IPS-15b (cell line): ENCODE measurements around the gene EFNA5.

Source experiments
- H3K27me3 ChIP-seq: one replicate; pipeline ENCODE4 v1.6.1; 2013; ENCODE audit warnings: low read length; ENCODE audit not compliant: control insufficient read depth, insufficient read depth
- H3K36me3 ChIP-seq: one replicate; pipeline ENCODE4 v1.6.1; 2013; ENCODE audit warnings: low read length; ENCODE audit not compliant: control insufficient read depth, insufficient read depth
- H3K4me1 ChIP-seq: one replicate; pipeline ENCODE4 v1.6.1; 2013; ENCODE audit warnings: mild to moderate bottlenecking, low read length; ENCODE audit not compliant: control insufficient read depth, insufficient read depth
- H3K4me3 ChIP-seq: one replicate; pipeline ENCODE4 v1.5.1; 2013; ENCODE audit warnings: low read depth, low read length
- H3K9ac ChIP-seq: one replicate; pipeline ENCODE4 v1.6.1; 2013; ENCODE audit warnings: low read depth, mild to moderate bottlenecking, low read length
- H3K9me3 ChIP-seq: one replicate; pipeline ENCODE4 v1.6.1; 2013; ENCODE audit warnings: mild to moderate bottlenecking, low read length; ENCODE audit not compliant: control insufficient read depth, insufficient read depth

Gene EFNA5

DNA sequence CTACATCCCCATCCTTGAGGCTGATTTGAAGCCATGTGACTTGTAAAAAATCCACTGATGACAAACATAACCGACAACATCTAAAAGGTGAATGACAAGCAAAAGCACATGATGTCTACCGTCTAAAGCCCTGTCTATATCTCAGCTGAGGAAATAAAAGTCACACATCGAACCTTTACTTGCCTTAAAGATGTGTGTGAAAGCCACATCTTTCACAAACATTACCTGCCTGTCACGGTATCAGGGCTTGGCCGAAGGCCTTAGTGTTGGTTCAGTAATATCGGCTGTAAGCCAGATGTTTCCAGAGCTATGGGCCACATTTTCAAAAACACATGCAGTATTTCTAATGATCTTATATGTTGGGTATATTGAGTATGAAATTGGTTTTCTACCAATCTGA lies 125.8 kb downstream of the EFNA5 start:
- Histone ChIP-seq H3K27me3 (no peaks in the 10 kb centered on the region), H3K4me1 (peaks cover 7% of the 10 kb centered on the region), H3K9me3 (no peaks in the 10 kb centered on the region), H3K36me3 (no peaks in the 10 kb centered on the region), H3K9ac (no peak overlapping the region), H3K4me3 (no peak overlapping the region)

DNA sequence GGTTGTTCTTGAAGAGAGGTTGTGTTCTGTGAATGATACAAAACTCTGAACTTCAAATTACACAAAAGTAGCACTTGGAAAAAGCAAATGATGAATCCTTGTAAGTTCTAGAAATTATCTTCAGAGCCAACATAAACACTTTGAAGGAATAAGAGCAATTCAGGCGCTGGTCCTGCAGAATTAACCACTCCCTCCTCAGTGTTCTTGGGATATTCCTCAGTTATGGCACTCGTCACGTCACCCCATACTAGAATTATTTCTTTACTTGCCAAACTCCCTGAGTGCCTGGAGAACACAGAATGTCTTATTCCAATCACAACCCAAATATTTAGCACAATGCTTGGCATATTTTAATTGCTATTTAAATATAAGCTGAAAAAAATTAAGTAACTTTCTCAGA lies 126.3 kb downstream of the EFNA5 start:
- Histone ChIP-seq H3K4me3 (no peak overlapping the region), H3K4me1 (peaks cover 8% of the 10 kb centered on the region), H3K9me3 (no peaks in the 10 kb centered on the region), H3K27me3 (no peaks in the 10 kb centered on the region), H3K36me3 (no peaks in the 10 kb centered on the region), H3K9ac (no peak overlapping the region)

DNA sequence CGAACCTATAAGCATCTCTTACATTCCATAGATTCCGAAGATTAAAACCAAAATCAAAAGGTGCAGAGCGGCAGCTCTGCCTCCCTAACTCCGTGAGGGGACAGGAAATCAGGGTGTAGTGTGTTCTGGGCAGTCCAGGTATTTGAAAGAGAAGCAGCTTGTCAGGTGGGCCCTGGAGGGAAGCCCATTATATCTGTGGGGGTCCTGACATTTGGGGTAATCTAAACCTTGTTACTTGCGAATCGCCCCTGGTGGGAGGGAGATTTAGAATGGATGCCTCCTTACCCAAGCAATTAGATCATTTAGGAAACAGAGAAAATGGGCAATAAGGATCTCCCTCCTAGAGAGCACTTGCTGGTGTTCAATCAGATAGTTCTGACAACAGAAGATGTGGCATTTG lies 126.9 kb downstream of the EFNA5 start:
- Histone ChIP-seq H3K4me1 (peaks cover 8% of the 10 kb centered on the region), H3K36me3 (no peaks in the 10 kb centered on the region), H3K27me3 (no peaks in the 10 kb centered on the region), H3K9me3 (no peaks in the 10 kb centered on the region), H3K9ac (no peak overlapping the region), H3K4me3 (no peak overlapping the region)

- Histone ChIP-seq H3K4me1 (peaks cover 8% of the 10 kb centered on the region), H3K27me3 (no peaks in the 10 kb centered on the region), H3K36me3 (no peaks in the 10 kb centered on the region), H3K9ac (no peak overlapping the region), H3K9me3 (no peaks in the 10 kb centered on the region), H3K4me3 (no peak overlapping the region)
Measured at GRCh38 chr5:107542831-107543231, 127.9 kb downstream of the EFNA5 start.

DNA sequence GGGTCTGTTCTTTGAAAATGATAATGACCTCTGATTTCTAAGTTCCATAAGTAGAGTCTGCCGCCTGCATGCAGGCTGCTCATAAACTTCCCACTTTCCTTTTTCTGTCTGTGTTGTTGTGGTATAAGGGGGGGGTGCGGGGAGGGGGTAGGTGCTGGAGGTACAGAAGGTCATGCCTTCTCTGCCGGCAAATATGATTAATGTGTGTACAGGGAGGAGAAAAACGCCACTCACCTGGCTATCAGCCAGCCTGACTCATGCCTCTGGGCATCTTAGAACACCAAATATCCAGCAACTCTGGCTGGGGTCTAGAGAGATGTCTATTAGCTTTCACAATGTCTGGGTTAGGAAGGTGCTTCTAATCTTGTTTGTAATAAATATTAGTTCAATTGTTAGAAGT lies 128.3 kb downstream of the EFNA5 start:
- Histone ChIP-seq H3K9me3 (no peaks in the 10 kb centered on the region), H3K4me3 (no peak overlapping the region), H3K4me1 (peaks cover 8% of the 10 kb centered on the region), H3K36me3 (no peaks in the 10 kb centered on the region), H3K9ac (no peak overlapping the region), H3K27me3 (no peaks in the 10 kb centered on the region)

DNA sequence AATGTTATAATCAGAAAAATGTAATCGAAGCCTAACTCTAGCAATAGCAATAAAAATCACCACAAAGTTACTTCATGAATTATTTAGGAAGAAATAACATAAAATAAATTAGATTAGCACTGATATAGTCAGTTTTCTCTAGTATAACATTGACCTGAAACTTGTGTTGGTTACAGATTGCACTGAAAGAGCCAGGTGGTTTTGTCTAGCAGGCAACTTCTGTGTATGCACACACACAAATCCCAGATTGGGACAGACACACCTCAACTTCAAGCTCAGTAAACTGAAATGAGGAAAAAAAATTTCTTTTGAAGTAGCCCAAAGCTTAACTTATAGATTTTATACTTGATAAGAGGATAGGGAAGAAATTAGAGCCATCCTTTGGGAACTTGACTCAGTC lies 129.3 kb downstream of the EFNA5 start:
- Histone ChIP-seq H3K36me3 (no peaks in the 10 kb centered on the region), H3K4me3 (no peak overlapping the region), H3K9me3 (no peaks in the 10 kb centered on the region), H3K9ac (no peak overlapping the region), H3K4me1 (peaks cover 8% of the 10 kb centered on the region), H3K27me3 (no peaks in the 10 kb centered on the region)

GRCh38 chr5:107539726-107540330 lies 130.9 kb downstream of the EFNA5 start:
- no peak overlapping the region for H3K9ac ChIP-seq
- no peak overlapping the region for H3K4me3 ChIP-seq
- H3K36me3 ChIP-seq: no peaks in the 10 kb centered on the region
- no peaks in the 10 kb centered on the region for H3K27me3 ChIP-seq
- no peaks in the 10 kb centered on the region for H3K9me3 ChIP-seq
- H3K4me1 ChIP-seq: peaks cover 8% of the 10 kb centered on the region

- Histone ChIP-seq H3K9ac (no peak overlapping the region), H3K4me1 (peaks cover 4% of the 10 kb centered on the region), H3K36me3 (no peaks in the 10 kb centered on the region), H3K27me3 (no peaks in the 10 kb centered on the region), H3K4me3 (no peak overlapping the region), H3K9me3 (no peaks in the 10 kb centered on the region)
Measured at GRCh38 chr5:107538805-107539445, 131.8 kb downstream of the EFNA5 start.

DNA sequence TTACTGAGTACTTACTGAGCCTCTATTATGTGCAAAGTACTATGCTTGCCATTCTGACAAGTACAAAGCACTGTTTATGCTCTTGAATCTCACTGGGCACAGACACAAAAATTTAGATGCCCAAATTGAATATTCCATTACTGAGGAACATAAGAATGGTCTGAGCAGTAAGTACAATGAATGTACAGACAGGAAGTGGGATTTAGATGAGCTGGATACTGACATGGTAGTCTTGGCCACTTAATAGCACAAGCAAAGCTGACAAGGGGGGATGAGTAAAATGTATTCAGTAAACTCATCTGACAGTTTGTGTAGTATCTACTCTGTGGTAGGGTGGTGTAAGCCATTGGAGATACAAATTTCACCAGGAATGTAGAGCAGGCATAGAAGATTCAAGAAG lies 132.4 kb downstream of the EFNA5 start:
- no peak overlapping the region for H3K4me3 ChIP-seq
- H3K4me1 ChIP-seq: peaks cover 2% of the 10 kb centered on the region
- no peaks in the 10 kb centered on the region for H3K27me3 ChIP-seq
- H3K9me3 ChIP-seq: no peaks in the 10 kb centered on the region
- no peaks in the 10 kb centered on the region for H3K36me3 ChIP-seq
- no peak overlapping the region for H3K9ac ChIP-seq

GRCh38 chr5:107535849-107536248 lies 134.9 kb downstream of the EFNA5 start:
- no peaks in the 10 kb centered on the region for H3K9me3 ChIP-seq
- H3K9ac ChIP-seq: no peak overlapping the region
- no peaks in the 10 kb centered on the region for H3K27me3 ChIP-seq
- H3K36me3 ChIP-seq: no peaks in the 10 kb centered on the region
- H3K4me1 ChIP-seq: peaks cover 2% of the 10 kb centered on the region
- H3K4me3 ChIP-seq: no peak overlapping the region

GRCh38 chr5:107533910-107534876 lies 136.5 kb downstream of the EFNA5 start:
- Histone ChIP-seq H3K9ac (no peak overlapping the region), H3K4me3 (no peak overlapping the region), H3K9me3 (no peaks in the 10 kb centered on the region), H3K27me3 (no peaks in the 10 kb centered on the region), H3K36me3 (no peaks in the 10 kb centered on the region), H3K4me1 (peaks cover 10% of the 10 kb centered on the region)
